ENCODE data around the gene VPS18. TPM values are rescaled to one million over a fixed set of nuclear protein-coding genes. Genes with fewer than 3 reads are reported as not detected.

Gene VPS18
- total RNA-seq, 1 experiment from 2014 or later: 16.9 TPM

GRCh38 chr15:40941068-40941527 lies 46.8 kb downstream of the VPS18 start:
- intact Hi-C loops (cut with micrococcal nuclease): no loop called here
- H3K9me3 ChIP-seq (ENCODE audit: control insufficient read depth in 1 of 2, insufficient read depth in 1 of 2, low read depth in 1 of 2, low read length in 2 of 2): no peaks in the 10 kb centered on the region
- H3K9me2 ChIP-seq (ENCODE audit: insufficient read depth): no peaks in the 10 kb centered on the region
- TF ChIP-seq CEBPB (IDR thresholded peaks at IDR 0.05; ENCODE audit: low read depth): no peak
- no peak for TF ChIP-seq CTCF (IDR thresholded peaks at IDR 0.05 in 2 of 3, conservative IDR thresholded peaks at IDR 0.05 in 1 of 3; ENCODE audit: borderline replicate concordance in 1 of 3, insufficient read depth in 1 of 3, low read depth in 2 of 3, low read length in 2 of 3)
- TF ChIP-seq POLR2A (IDR thresholded peaks at IDR 0.05; ENCODE audit: borderline replicate concordance, extremely low read depth, insufficient read depth, insufficient read length): no peak
- TF ChIP-seq JUND (IDR thresholded peaks at IDR 0.05): no peak
- no peak for TF ChIP-seq SRF (IDR thresholded peaks at IDR 0.05; ENCODE audit: low read depth)
- TF ChIP-seq ELF1 (IDR thresholded peaks at IDR 0.05; ENCODE audit: borderline replicate concordance, low read depth): no peak
- TF ChIP-seq EZH2phosphoT487 (IDR thresholded peaks at IDR 0.05; ENCODE audit: borderline replicate concordance): no peak
- TF ChIP-seq ZFX (IDR thresholded peaks at IDR 0.05): no peak
- TF ChIP-seq EZH2 (IDR thresholded peaks at IDR 0.05): no peak
- TF ChIP-seq RAD21 (IDR thresholded peaks at IDR 0.05; ENCODE audit: low read depth): no peak
- TF ChIP-seq SP1 (IDR thresholded peaks at IDR 0.05; ENCODE audit: low read depth): no peak
- no peak for TF ChIP-seq FOSL1 (IDR thresholded peaks at IDR 0.05; ENCODE audit: low read depth)
- H3K4me2 ChIP-seq (ENCODE audit: low read length): peak overlapping the region; percentile 97
- DNase-seq (ENCODE audit: low read depth, low spot score) (no peak), ATAC-seq (no peak)
- no peaks in the 10 kb centered on the region for H3K36me3 ChIP-seq (ENCODE audit: control insufficient read depth in 1 of 2, insufficient read depth in 2 of 2, low read length in 2 of 2)
- ChIA-PET RAD21 (ENCODE audit: low non-redundant PET in 1 of 2, low total read pairs in 2 of 2, uncharacterized antibody in 2 of 2, unreplicated experiment in 2 of 2) (interaction anchor here in 1 of 2 experiments (1.2 to 1.6 kb wide), 2 partner anchors 12 to 35 kb away, joined by 4 read pairs; partner anchors contain the start of gene DLL4), CTCF (interaction anchor here (0.8 to 2.7 kb wide), 12 partner anchors 8 to 290 kb away, joined by 3 to 36 read pairs (median 6); partner anchors contain the start of genes CHAC1, CHP1 and DLL4), POLR2A (interaction anchor here (1.0 to 5.7 kb wide), 3 partner anchors 12 to 18 kb away, joined by 3 to 39 read pairs (median 39); partner anchors contain the start of genes CHAC1 and DLL4)
- peaks cover 17 to 18% of the 10 kb centered on the region in 2 experiments; a peak in 3 of 4 replicates for H3K4me1 ChIP-seq (ENCODE audit: control insufficient read depth in 1 of 2, insufficient read depth in 2 of 2, low read length in 2 of 2)
- BruUV-seq (replicated peaks): TSS peak; percentile 77
- no peaks in the 10 kb centered on the region for H4K20me1 ChIP-seq (ENCODE audit: insufficient read depth)
- H3K27me3 ChIP-seq (ENCODE audit: insufficient read depth, low read length): no peaks in the 10 kb centered on the region
- no peaks in the 10 kb centered on the region for H3K79me2 ChIP-seq (ENCODE audit: insufficient read depth, low read length)
- H3K4me3 ChIP-seq (replicated peaks in 1 of 2; ENCODE audit: low read depth in 1 of 2, low read length in 2 of 2): peak overlapping the region; percentile 53 to 60
- peak overlapping the region; percentile 72 for H3K27ac ChIP-seq (ENCODE audit: low read depth, low read length)
- H3K9ac ChIP-seq (ENCODE audit: low read length): peak overlapping the region; percentile 73
- no peak overlapping the region for H2AFZ ChIP-seq (ENCODE audit: low read depth, low read length, poor library complexity, severe bottlenecking)

All from HCT116 (cell line).